ENCODE data around the gene CES5A.

DNA sequence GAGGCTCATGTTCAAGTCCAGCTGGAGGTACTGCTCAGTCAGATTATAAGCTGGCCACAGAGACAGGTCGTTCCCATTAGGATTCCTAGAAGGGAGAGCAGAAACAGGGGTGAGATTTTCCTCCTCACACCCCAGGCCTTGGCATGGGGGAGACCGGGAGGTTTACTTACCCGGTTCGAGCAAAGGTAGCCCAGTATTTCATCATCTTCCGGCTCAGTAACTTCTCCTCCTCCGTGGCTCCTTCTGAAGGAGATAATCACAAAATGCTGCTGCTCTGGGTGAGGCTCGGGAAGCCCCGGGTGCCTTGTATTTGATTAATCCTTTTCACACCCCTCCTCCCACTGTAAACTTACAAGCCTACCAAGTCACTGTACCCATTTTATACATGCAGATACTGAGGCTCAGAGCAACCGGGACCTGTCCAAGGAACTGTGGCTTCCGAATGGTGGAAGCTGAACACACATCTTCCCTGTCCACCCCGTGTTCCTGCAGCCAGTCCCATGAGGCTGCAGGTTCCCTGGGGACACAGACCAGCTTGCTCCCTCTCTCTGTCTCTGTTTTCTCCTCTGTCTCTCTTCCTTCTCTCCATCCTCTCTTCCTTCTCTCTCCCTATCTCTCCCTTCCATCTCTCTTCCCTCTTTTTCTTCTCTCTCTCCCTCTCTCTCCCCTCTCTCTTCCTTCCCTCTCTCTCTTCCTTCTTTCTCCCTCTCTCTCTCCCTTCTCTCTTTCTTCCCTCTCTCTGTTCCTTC, 28.4 kb downstream of the CES5A start:
- no peak for TF ChIP-seq CREB1 (IDR thresholded peaks at IDR 0.05; ENCODE audit: low read depth)
- no peak for TF ChIP-seq POLR2A (IDR thresholded peaks at IDR 0.05; ENCODE audit: low read depth, low read length)
- TF ChIP-seq HDAC2 (IDR thresholded peaks at IDR 0.05): no peak
- TF ChIP-seq, protein P1, sequence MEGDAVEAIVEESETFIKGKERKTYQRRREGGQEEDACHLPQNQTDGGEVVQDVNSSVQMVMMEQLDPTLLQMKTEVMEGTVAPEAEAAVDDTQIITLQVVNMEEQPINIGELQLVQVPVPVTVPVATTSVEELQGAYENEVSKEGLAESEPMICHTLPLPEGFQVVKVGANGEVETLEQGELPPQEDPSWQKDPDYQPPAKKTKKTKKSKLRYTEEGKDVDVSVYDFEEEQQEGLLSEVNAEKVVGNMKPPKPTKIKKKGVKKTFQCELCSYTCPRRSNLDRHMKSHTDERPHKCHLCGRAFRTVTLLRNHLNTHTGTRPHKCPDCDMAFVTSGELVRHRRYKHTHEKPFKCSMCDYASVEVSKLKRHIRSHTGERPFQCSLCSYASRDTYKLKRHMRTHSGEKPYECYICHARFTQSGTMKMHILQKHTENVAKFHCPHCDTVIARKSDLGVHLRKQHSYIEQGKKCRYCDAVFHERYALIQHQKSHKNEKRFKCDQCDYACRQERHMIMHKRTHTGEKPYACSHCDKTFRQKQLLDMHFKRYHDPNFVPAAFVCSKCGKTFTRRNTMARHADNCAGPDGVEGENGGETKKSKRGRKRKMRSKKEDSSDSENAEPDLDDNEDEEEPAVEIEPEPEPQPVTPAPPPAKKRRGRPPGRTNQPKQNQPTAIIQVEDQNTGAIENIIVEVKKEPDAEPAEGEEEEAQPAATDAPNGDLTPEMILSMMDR (IDR thresholded peaks at IDR 0.05 in 2 of 3, conservative IDR thresholded peaks at IDR 0.05 in 1 of 3; ENCODE audit: control insufficient read depth in 2 of 3, extremely low read depth in 1 of 3, insufficient read depth in 1 of 3, low read depth in 3 of 3, low read length in 3 of 3): no peak
- no peak for TF ChIP-seq BACH1 (IDR thresholded peaks at IDR 0.05; ENCODE audit: borderline replicate concordance)
- no peak for TF ChIP-seq GABPA (IDR thresholded peaks at IDR 0.05; ENCODE audit: low read depth)
- no peak for TF ChIP-seq SRF (IDR thresholded peaks at IDR 0.05; ENCODE audit: low read depth in 2 of 2, low read length in 2 of 2)
